Umbilical cord (tissue), 2 donors: ENCODE results near the gene AFM. TPM values are rescaled to one million over a fixed set of nuclear protein-coding genes. Genes with fewer than 3 reads are reported as not detected.
A peak's percentile ranks its signal among the peaks of the same experiment; 100 is the strongest.

Experiments used
- DNase-seq: peaks from one replicate; pipeline ENCODE4 v3.0.0-alpha.2; 2015; ENCODE audit warnings: low spot score
- total RNA-seq: library from RNA; depleted of rRNA; stranded (reverse); fragments of >200 nt; gene quantifications from one replicate; pipeline ENCODE4 v1.2.3, GENCODE V29; 2014; ENCODE audit warnings: low replicate concordance; ENCODE audit not compliant: insufficient read depth

The AFM gene
- total RNA-seq, result not detected

GRCh38 chr4:73481358-73481757 is at the start of gene AFM:
AFM (plus strand) TSS chr4:73481745; CDS start chr4:73481776, 31 bp downstream.
- no peak for DNase-seq

GRCh38 chr4:73431813-73432168 is 49.8 kb upstream of the AFM start:
- no peak for DNase-seq

- DNase-seq, result peak; percentile 10
These were observed 49.2 kb upstream of the AFM start for GRCh38 chr4:73432169-73433000.

- no peak for DNase-seq
These were observed 48.4 kb upstream of the AFM start for GRCh38 chr4:73433140-73433539.

GRCh38 chr4:73434311-73434710 is 47.2 kb upstream of the AFM start:
- DNase-seq, result no peak

- no peak for DNase-seq
These were observed 45.6 kb upstream of the AFM start, which contains the start of gene AFP for GRCh38 chr4:73435984-73436383. AFP (plus strand) TSS chr4:73436221; CDS start chr4:73436263, 42 bp downstream.

- no peak for DNase-seq
These were observed 44.6 kb upstream of the AFM start for GRCh38 chr4:73436674-73437557.

GRCh38 chr4:73437558-73437956 is 44.0 kb upstream of the AFM start:
- DNase-seq, result no peak

GRCh38 chr4:73438048-73438447 is 43.5 kb upstream of the AFM start:
- no peak for DNase-seq

GRCh38 chr4:73438582-73439215 is 42.8 kb upstream of the AFM start:
- no peak for DNase-seq

- DNase-seq, result no peak
These were observed 42.1 kb upstream of the AFM start for GRCh38 chr4:73439445-73439844.

- no peak for DNase-seq
These were observed 41.6 kb upstream of the AFM start for GRCh38 chr4:73439991-73440390.

- DNase-seq, result no peak
These were observed 40.9 kb upstream of the AFM start for GRCh38 chr4:73440653-73441052.

GRCh38 chr4:73442275-73442674 is 39.3 kb upstream of the AFM start:
- no peak for DNase-seq

- DNase-seq, result no peak
These were observed 38.3 kb upstream of the AFM start for GRCh38 chr4:73443224-73443623.

- no peak for DNase-seq
These were observed 35.9 kb upstream of the AFM start for GRCh38 chr4:73445383-73446335.

GRCh38 chr4:73446336-73446938 is 35.1 kb upstream of the AFM start:
- peak; percentile 31 for DNase-seq

- no peak for DNase-seq
These were observed 33.9 kb upstream of the AFM start for GRCh38 chr4:73447671-73448070.

- no peak for DNase-seq
These were observed 32.9 kb upstream of the AFM start for GRCh38 chr4:73448448-73449203.
